ENCODE results near the gene HIVEP3. TPM values are rescaled to one million over a fixed set of nuclear protein-coding genes. Genes with fewer than 3 reads are reported as not detected.

HIVEP3 gene
- total RNA-seq, 2 donors from 2014 or later, result 0.13 to 0.99 TPM

DNA sequence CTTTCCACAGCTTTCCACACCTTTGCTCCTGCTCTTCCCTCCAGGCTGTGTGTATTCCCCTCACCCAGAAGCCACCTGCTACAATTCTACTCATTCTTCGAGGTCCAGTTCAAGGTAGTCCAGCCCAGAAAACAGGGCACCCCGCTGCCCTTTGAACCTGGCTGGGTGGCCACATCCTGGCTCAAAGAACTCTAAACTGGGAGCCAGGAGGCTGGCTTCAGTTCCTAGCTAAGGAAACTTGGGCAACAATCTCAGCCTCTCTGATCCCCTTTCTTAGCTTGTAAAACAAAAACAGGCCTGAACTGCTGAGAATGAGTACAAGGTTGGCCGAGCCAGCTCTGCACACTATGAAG, 438.9 kb downstream of the HIVEP3 start:
- no peaks in the 10 kb centered on the region for H3K27me3 ChIP-seq (ENCODE audit: control insufficient read depth, insufficient read depth, low read length, poor library complexity, severe bottlenecking)
- no peaks in the 10 kb centered on the region for H3K9me3 Mint-ChIP-seq
- no peaks in the 10 kb centered on the region for H3K36me3 Mint-ChIP-seq (ENCODE audit: low read depth)
- H3K27ac ChIP-seq (ENCODE audit: low read depth, low read length), result no peak overlapping the region
- peaks cover 5% of the 10 kb centered on the region for H3K4me1 Mint-ChIP-seq
- H3K4me1 ChIP-seq (ENCODE audit: control insufficient read depth, insufficient read depth, low read length), result no peaks in the 10 kb centered on the region
- no peak overlapping the region for H3K4me3 Mint-ChIP-seq
- no peak overlapping the region for H3K4me3 ChIP-seq (ENCODE audit: low read length)
- peaks cover 2% of the 10 kb centered on the region for H3K27me3 Mint-ChIP-seq (ENCODE audit: insufficient read depth)
- no peak for DNase-seq
- H3K9ac ChIP-seq (ENCODE audit: extremely low read depth, low read length, poor library complexity, severe bottlenecking), result no peak overlapping the region
- H3K36me3 ChIP-seq (ENCODE audit: control insufficient read depth, insufficient read depth, low read length), result no peaks in the 10 kb centered on the region
- no peaks in the 10 kb centered on the region for H3K9me3 ChIP-seq (ENCODE audit: control insufficient read depth, low read length)
- WGBS, 2 experiments (ENCODE audit: insufficient coverage in 1 of 2, insufficient read length in 1 of 2), result 81 to 91% methylated on average over 3 of the region's 3 CpGs
- TF ChIP-seq, protein P1, sequence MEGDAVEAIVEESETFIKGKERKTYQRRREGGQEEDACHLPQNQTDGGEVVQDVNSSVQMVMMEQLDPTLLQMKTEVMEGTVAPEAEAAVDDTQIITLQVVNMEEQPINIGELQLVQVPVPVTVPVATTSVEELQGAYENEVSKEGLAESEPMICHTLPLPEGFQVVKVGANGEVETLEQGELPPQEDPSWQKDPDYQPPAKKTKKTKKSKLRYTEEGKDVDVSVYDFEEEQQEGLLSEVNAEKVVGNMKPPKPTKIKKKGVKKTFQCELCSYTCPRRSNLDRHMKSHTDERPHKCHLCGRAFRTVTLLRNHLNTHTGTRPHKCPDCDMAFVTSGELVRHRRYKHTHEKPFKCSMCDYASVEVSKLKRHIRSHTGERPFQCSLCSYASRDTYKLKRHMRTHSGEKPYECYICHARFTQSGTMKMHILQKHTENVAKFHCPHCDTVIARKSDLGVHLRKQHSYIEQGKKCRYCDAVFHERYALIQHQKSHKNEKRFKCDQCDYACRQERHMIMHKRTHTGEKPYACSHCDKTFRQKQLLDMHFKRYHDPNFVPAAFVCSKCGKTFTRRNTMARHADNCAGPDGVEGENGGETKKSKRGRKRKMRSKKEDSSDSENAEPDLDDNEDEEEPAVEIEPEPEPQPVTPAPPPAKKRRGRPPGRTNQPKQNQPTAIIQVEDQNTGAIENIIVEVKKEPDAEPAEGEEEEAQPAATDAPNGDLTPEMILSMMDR (conservative IDR thresholded peaks at IDR 0.05), result no peak
- no peak overlapping the region for H3K27ac Mint-ChIP-seq

DNA sequence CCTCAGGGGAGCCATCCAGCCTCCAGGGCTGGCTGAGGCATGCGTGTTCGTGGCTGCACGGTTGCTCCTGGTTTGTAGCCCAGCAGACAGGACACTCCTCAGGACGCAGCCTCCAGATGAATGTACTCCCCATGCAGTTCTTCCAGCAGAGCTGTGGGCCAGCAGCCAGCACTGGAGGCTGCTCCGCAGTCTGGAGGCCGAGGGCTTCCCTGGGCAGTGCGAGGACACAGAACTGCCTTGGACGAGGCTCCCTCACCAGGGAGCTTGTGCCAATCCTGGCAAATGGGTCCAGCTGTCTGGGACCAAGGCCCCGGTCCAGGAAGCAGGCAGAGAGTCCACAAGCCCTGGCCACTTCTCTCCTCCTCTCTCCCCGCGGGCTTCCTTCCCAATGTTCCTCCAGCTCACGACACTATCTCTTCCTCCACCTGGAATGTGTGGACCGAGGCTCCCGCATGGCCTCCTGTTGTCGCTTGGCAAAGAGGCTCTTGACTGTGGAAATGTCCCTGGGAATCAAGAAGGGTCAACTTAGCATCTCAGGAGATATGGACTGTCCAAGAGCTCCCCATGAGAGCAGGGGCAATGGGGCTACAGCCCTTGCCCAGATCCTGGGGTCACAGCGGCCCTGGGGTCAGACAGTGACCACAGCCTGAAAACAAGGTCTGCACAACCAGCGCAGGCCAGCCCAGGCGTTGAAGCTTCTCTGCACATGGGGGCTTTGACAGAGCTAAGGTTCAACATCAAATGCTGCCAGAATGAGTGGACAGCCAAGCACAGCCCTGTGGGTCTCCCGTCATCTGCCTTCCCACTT, 439.5 kb downstream of the HIVEP3 start:
- Mint-ChIP-seq H3K27ac (no peak overlapping the region), H3K4me3 (no peak overlapping the region), H3K27me3 (ENCODE audit: insufficient read depth) (peaks cover 2% of the 10 kb centered on the region), H3K9me3 (no peaks in the 10 kb centered on the region), H3K4me1 (peaks cover 5% of the 10 kb centered on the region), H3K36me3 (ENCODE audit: low read depth) (no peaks in the 10 kb centered on the region)
- Histone ChIP-seq H3K9me3 (ENCODE audit: control insufficient read depth, low read length) (no peaks in the 10 kb centered on the region), H3K36me3 (ENCODE audit: control insufficient read depth, insufficient read depth, low read length) (no peaks in the 10 kb centered on the region), H3K4me1 (ENCODE audit: control insufficient read depth, insufficient read depth, low read length) (no peaks in the 10 kb centered on the region), H3K4me3 (ENCODE audit: low read length) (no peak overlapping the region), H3K27me3 (ENCODE audit: control insufficient read depth, insufficient read depth, low read length, poor library complexity, severe bottlenecking) (no peaks in the 10 kb centered on the region), H3K9ac (ENCODE audit: extremely low read depth, low read length, poor library complexity, severe bottlenecking) (no peak overlapping the region), H3K27ac (ENCODE audit: low read depth, low read length) (no peak overlapping the region)
- TF ChIP-seq, protein P1 (conservative IDR thresholded peaks at IDR 0.05), result no peak
- no peak for DNase-seq
- WGBS, 2 experiments (ENCODE audit: insufficient coverage in 1 of 2, insufficient read length in 1 of 2), result 93 to 98% methylated on average over 15 to 19 of the region's 19 CpGs

DNA sequence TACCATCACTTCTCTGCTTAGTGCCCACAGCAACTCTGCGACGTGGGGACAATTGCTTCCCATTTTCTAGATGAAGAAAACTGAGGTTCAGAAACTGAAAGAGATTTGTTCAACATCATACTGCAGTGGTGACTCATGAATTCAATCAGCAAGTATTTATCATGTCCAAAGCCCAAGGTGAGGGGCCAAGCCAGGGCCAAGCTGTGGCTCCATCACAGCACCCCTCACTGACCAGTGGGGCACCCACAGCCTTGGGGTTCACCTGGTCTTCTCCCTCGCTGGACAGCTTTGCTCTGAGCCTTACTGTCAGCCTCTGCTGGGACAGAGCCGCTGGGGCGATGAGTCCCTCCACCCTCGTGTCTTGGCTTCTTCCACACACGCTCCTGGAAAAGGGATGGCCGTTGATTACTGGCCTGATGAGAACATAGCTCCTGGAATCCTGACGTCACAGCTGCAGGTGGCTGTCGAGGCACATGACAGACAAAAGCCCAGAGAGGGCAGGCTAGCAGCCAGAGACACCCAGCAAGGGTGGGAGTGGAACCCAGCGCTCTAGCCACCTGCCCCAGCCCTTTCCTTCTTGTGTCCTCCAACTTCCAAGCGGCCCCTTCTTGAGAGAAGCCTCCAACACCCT, 440.5 kb downstream of the HIVEP3 start:
- Mint-ChIP-seq H3K36me3 (ENCODE audit: low read depth) (no peaks in the 10 kb centered on the region), H3K4me1 (peaks cover 4% of the 10 kb centered on the region), H3K4me3 (no peak overlapping the region), H3K27me3 (ENCODE audit: insufficient read depth) (peaks cover 2% of the 10 kb centered on the region), H3K27ac (peak overlapping the region; percentile 39), H3K9me3 (no peaks in the 10 kb centered on the region)
- no peak for DNase-seq
- H3K4me1 ChIP-seq (ENCODE audit: control insufficient read depth, insufficient read depth, low read length), result no peaks in the 10 kb centered on the region
- WGBS, 2 experiments (ENCODE audit: insufficient coverage in 1 of 2, insufficient read length in 1 of 2), result 89 to 92% methylated on average over 10 to 12 of the region's 12 CpGs
- no peaks in the 10 kb centered on the region for H3K9me3 ChIP-seq (ENCODE audit: control insufficient read depth, low read length)
- H3K36me3 ChIP-seq (ENCODE audit: control insufficient read depth, insufficient read depth, low read length), result no peaks in the 10 kb centered on the region
- H3K4me3 ChIP-seq (ENCODE audit: low read length), result no peak overlapping the region
- TF ChIP-seq, protein P1 (conservative IDR thresholded peaks at IDR 0.05), result no peak
- no peak overlapping the region for H3K27ac ChIP-seq (ENCODE audit: low read depth, low read length)
- H3K27me3 ChIP-seq (ENCODE audit: control insufficient read depth, insufficient read depth, low read length, poor library complexity, severe bottlenecking), result no peaks in the 10 kb centered on the region
- H3K9ac ChIP-seq (ENCODE audit: extremely low read depth, low read length, poor library complexity, severe bottlenecking), result no peak overlapping the region
